Right renal pelvis (tissue), 4 donors: ENCODE data around the gene C1QTNF8. TPM values are rescaled to one million over a fixed set of nuclear protein-coding genes. Genes with fewer than 3 reads are reported as not detected.
A peak's percentile ranks its signal among the peaks of the same experiment; 100 is the strongest.

Source experiments
- DNase-seq, 4 donors: peaks; one replicate each; pipeline ENCODE4 v3.0.0-alpha.2; 2013; ENCODE audit warnings: low read depth in 4 of 4, low spot score in 3 of 4, missing footprints in 1 of 4
- polyA plus RNA-seq, 4 donors: library from polyadenylated mRNA; unstranded; fragments of 120-200 nt; gene quantifications; one replicate each; pipeline ENCODE4 v1.2.1, GENCODE V29; 2013; ENCODE audit not compliant: insufficient read length in 4 of 4

The C1QTNF8 gene
- polyA plus RNA-seq, 4 donors, result 0.05 TPM; not detected in 3

DNA sequence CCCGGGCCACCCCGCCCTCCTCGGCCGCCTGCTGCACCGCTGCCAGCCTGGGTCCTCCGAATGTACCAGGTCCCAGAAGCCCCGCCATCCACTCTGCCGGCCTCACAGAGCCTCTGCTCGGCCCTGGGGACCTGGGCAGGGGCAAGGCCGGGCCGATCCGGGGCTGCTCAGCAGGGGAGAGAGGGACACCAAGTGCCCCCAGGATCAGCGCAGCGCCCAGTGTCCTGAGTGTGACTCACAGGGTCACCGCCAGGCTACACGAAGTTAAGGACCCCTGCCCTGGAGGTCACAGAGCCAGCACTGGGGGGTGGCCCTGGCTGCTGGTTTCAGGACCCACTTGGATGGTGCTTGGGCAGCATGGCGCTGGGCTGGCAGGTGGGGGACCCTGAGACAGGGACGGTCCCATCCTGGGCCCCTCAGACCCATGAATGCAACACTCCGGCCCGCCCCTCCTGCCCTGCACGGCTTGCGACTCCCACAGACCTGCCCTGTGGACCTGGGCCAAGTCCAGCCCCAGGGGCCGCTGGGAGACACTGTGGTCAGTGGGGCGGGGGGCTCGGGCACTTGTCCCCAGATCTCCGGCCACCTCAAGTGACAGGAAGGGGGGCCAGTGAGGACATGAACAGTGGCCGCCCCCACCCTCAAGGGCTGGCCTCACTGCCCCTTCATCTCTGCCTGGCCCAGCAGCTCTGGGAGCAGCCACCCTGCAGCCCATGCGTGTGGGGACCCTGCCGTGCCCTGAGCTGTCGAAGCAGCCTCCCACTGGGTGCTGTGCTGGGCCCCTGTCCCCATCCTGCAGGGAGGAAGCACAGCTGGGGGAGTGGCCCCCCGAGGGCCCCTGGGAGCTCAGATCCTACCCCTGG lies 46.7 kb downstream of the C1QTNF8 start:
- no peak for DNase-seq

- DNase-seq, result peak in 1 of 4 donors; percentile 51
Observed at GRCh38 chr16:1048442-1049112, 47.5 kb downstream of the C1QTNF8 start.

DNA sequence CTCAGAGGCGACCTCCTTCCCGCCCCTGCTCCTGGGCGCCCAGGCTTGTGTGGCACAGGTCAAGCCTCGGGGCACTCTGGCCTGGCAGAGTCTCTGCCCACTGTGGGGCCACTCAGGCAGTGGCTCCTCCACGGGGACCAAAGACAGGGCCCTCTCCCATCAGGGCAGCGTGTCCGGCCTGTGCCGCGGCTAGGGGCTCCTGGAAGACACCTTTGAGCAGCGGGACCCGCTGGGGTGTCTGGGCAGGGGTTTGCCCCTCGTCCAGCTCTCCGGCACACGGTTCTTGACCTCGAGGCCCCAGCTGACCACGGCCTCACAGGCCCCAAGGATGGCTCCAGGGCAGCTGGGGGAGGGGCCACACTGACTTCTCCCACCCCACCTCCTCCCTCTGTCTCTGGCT lies 48.2 kb downstream of the C1QTNF8 start:
- DNase-seq, result no peak

DNA sequence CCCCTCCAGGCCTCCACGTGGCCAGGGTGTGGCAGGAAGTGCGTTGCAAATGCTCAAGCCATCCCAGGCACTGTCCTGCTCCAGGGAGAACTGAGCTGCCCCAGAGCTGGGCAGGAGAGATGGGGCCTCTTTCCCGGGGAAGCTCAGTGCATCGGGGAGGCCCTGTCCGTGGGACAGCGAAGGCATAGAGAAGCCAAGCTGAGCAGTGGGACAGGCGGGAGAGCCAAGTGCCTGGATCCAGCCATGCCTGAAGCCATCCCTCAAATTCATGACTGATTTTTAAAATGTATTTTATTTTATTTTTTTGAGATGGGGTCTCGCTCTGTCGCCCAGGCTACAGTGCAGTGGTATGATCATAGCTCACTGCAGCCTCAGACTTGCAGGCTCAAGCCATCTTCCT lies 48.9 kb downstream of the C1QTNF8 start:
- DNase-seq, result no peak

GRCh38 chr16:1045993-1046911 lies 49.8 kb downstream of the C1QTNF8 start:
- no peak for DNase-seq

DNA sequence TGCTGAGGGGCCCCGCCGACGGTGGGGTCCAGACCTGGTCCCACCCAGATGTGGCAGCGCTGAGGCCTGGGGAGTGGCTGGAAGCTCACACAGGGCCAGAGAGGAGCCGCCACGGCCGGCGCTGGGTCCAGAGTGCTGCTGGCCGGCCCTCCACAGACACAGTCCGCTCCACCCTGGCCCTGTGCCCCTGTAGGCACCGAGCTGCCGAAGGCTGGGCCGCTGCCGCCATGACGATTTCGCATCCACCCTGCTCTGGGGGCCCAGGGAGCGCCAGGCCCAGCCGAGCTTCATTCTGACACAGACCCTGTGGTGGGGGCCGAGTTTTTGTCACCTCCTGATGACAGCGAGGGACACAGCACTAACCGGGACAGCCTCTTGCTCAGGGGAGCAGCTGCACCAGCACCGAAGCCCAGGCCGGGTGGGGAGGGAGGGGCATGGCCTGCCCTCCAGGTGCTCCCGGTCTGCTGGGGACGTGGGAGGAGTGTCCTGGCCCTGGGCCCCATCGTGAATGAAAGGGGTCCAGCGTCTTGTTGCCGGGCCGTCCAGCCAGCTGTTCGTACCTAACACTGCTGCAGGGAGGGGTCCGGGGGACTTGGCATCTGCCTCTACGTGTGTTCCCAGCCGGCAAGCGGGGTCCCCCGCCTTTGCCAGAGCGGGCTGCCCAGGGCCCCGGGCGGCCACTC lies 50.6 kb downstream of the C1QTNF8 start:
- DNase-seq, result no peak

- no peak for DNase-seq
Observed at GRCh38 chr16:1044460-1045309, 51.4 kb downstream of the C1QTNF8 start.

- no peak for DNase-seq
Observed at GRCh38 chr16:1043881-1044451, 52.1 kb downstream of the C1QTNF8 start.

- no peak for DNase-seq
Observed at GRCh38 chr16:1042866-1043265, 53.2 kb downstream of the C1QTNF8 start.

- DNase-seq, result no peak
Observed at GRCh38 chr16:1042049-1042744, 53.8 kb downstream of the C1QTNF8 start.

- DNase-seq, result no peak
Observed at GRCh38 chr16:1040346-1040745, 55.7 kb downstream of the C1QTNF8 start.

GRCh38 chr16:1039762-1040161 lies 56.3 kb downstream of the C1QTNF8 start:
- DNase-seq, result no peak

GRCh38 chr16:1038932-1039331 lies 57.1 kb downstream of the C1QTNF8 start:
- DNase-seq, result no peak

Other genes with a start within 250 kb of the C1QTNF8 start
- 10 to 100 TPM; 14.2 to 19.9 (median 16.9) TPM for gene LMF1, start 125.3 kb downstream of the C1QTNF8 start, polyA plus RNA-seq
- 1 to 10 TPM; 2.6 to 5.7 (median 4.0) TPM for gene SOX8, start 114.5 kb downstream of the C1QTNF8 start, polyA plus RNA-seq
- gene SSTR5, start 23.5 kb downstream of the C1QTNF8 start, polyA plus RNA-seq, result under 1 TPM; 0.11 to 0.34 (median 0.23) TPM
- gene CACNA1H, start 56.9 kb upstream of the C1QTNF8 start, polyA plus RNA-seq, result 10 to 100 TPM; 17.1 to 31.1 (median 18.5) TPM
- 1 to 10 TPM in 2 of 4 donors, under 1 TPM in 2; 0.47 to 1.6 (median 0.90) TPM for gene TPSG1, start 129.0 kb upstream of the C1QTNF8 start, polyA plus RNA-seq
- under 1 TPM in 1 of 4 donors, not detected in 3; 0.16 TPM for gene TPSB2, start 133.9 kb upstream of the C1QTNF8 start, polyA plus RNA-seq
- under 1 TPM in 3 of 4 donors, not detected in 1; 0.09 to 0.36 (median 0.25) TPM for gene TPSAB1, start 144.5 kb upstream of the C1QTNF8 start, polyA plus RNA-seq
- gene TPSD1, start 159.8 kb upstream of the C1QTNF8 start, polyA plus RNA-seq, result under 1 TPM in 1 of 4 donors, not detected in 3; 0.55 TPM
- gene UBE2I, start 213.4 kb upstream of the C1QTNF8 start, polyA plus RNA-seq, result 100 to 1,000 TPM; 169 to 186 (median 176) TPM
- gene BAIAP3, start 237.4 kb upstream of the C1QTNF8 start, polyA plus RNA-seq, result 1 to 10 TPM; 3.9 to 8.5 (median 4.7) TPM